Psoas muscle (tissue), 8 donors: ENCODE data around the gene CPA4. TPM values are rescaled to one million over a fixed set of nuclear protein-coding genes. Genes with fewer than 3 reads are reported as not detected.

ENCODE experiments used
- ATAC-seq, 4 donors: fragments of 200-7000 bp; cut with Tn5 transposase; one replicate each; pipeline ENCODE4 v1.9.1; 2020; ENCODE audit warnings: moderate library complexity in 3 of 4, mild to moderate bottlenecking in 2 of 4
- DNase-seq, 2 donors: peaks; one replicate each; pipeline ENCODE4 v3.0.0-alpha.2; 2020
- H3K27ac ChIP-seq: fragments of 200-600 bp; one replicate; pipeline ENCODE4 v1.8.0; 2022
- H3K27me3 ChIP-seq, 3 donors: fragments of 200-600 bp in 1 of 3; one replicate each; pipeline versions ENCODE4 v1.6.1 to v1.8.0; 2013 to 2022; ENCODE audit warnings: low read length in 2 of 3, mild to moderate bottlenecking in 2 of 3, moderate library complexity in 1 of 3; ENCODE audit not compliant: insufficient read depth in 3 of 3
- H3K36me3 ChIP-seq, 2 donors: fragments of 200-600 bp in 1 of 2; one replicate each; pipeline versions ENCODE4 v1.6.1 to v1.8.0; 2013 to 2022; ENCODE audit warnings: low read depth in 1 of 2, mild to moderate bottlenecking in 1 of 2, moderate library complexity in 1 of 2; ENCODE audit not compliant: insufficient read depth in 1 of 2
- H3K4me1 ChIP-seq: fragments of 200-600 bp; one replicate; pipeline ENCODE4 v1.8.0; 2022
- H3K4me3 ChIP-seq: fragments of 200-600 bp; one replicate; pipeline ENCODE4 v1.8.0; 2022; ENCODE audit warnings: mild to moderate bottlenecking
- H3K9me3 ChIP-seq: fragments of 200-600 bp; one replicate; pipeline ENCODE4 v1.8.0; 2022
- CTCF ChIP-seq: fragments of 200-600 bp; IDR thresholded peaks from one replicate; pipeline ENCODE4 v1.8.0; 2022; ENCODE audit warnings: antibody characterized with exemption
- WGBS, 3 donors: extraction: QIAGEN DNeasy Blood & Tissue Kit; methylation state at CpG; one replicate each; pipeline versions ENCODE4 v1.1.6 to v1.1.7; 2013; 5-methylcytosine and 5-hydroxymethylcytosine counted together
- intact Hi-C, 2 donors: fragments of 100-400 bp; cut with DNase I; formaldehyde crosslinking; loops; one replicate each; pipeline versions ENCODE4 v1.11.0 to v1.14.2; 2022
- polyA plus RNA-seq, 3 donors: library from polyadenylated mRNA; stranded (reverse); fragments of 200-250 nt; gene quantifications; one replicate each; pipeline ENCODE4 v1.2.3, GENCODE V29; 2013
- total RNA-seq, 4 donors: library from RNA; stranded (reverse); fragmentation: NEBNext Ultra II Directional in 2 of 4; extraction: Animal tissue kit (Norgen Biotek cat#: 25700) in 2 of 4; gene quantifications; one replicate each; pipeline versions ENCODE4 v1.2.1 to v1.2.4, GENCODE V29; 2021 to 2023
- donor health status: healthy with polysubstance abuse.
- donor health status: DM: no; HTN: no; CAD: no; lungs with moderate emphysema.
- donor health status: Bipolar disorder and iron deficiency.
- donor health status: healthy.
- donor health status: DM: yes; HTN: yes; CAD: no.
- donor health status: DM: no; HTN: no; CAD: no.
- donor health status: DM: no; HTN: no; CAD: no.
- donor health status: DM: yes; HTN: yes; CAD: no.

CPA4 gene
- total and polyA plus RNA-seq, 7 donors = 0.09 to 2.5 (median 0.68) TPM

- intact Hi-C loops = no loop called here
- 51 to 70% (median 55%) methylated on average over 10 of the region's 10 CpGs for WGBS, 3 donors
- Histone ChIP-seq H3K9me3 (peaks cover 8% of the 10 kb centered on the region), H3K27ac (no peak overlapping the region), H3K27me3 (peaks cover 0 to 5% (median 2%) of the 10 kb centered on the region in 3 donors), H3K4me3 (no peak overlapping the region), H3K4me1 (no peaks in the 10 kb centered on the region), H3K36me3 (no peaks in the 10 kb centered on the region)
- ATAC-seq (no peak), DNase-seq (no peak)
- no peak for TF ChIP-seq CTCF
Measured at GRCh38 chr7:130346177-130346905, 53.4 kb downstream of the CPA4 start.

GRCh38 chr7:130346941-130347340, 54.0 kb downstream of the CPA4 start:
- Histone ChIP-seq H3K36me3 (no peaks in the 10 kb centered on the region), H3K27ac (no peak overlapping the region), H3K4me3 (no peak overlapping the region), H3K9me3 (peaks cover 4% of the 10 kb centered on the region), H3K4me1 (no peaks in the 10 kb centered on the region), H3K27me3 (peaks cover 0 to 7% (median 2%) of the 10 kb centered on the region in 3 donors)
- intact Hi-C loops = no loop called here
- ATAC-seq (no peak), DNase-seq (no peak)
- TF ChIP-seq CTCF = no peak
- WGBS, 3 donors = 81 to 88% (median 87%) methylated on average over 12 of the region's 12 CpGs

GRCh38 chr7:130349911-130350782, 57.2 kb downstream of the CPA4 start:
- no peak for TF ChIP-seq CTCF
- Histone ChIP-seq H3K4me3 (no peak overlapping the region), H3K27ac (peak overlapping the region; percentile 23), H3K4me1 (no peaks in the 10 kb centered on the region), H3K9me3 (no peaks in the 10 kb centered on the region), H3K36me3 (no peaks in the 10 kb centered on the region), H3K27me3 (peaks cover 0 to 19% (median 2%) of the 10 kb centered on the region in 3 donors)
- DNase-seq = no peak
- 59 to 65% (median 62%) methylated on average over 15 to 16 of the region's 16 CpGs for WGBS, 3 donors
- peak in 1 of 4 donors; percentile 22 for ATAC-seq
- intact Hi-C loops = loop anchor here in 1 of 2 donors (10.0 kb wide), 1 partner anchor 75 kb away; no protein-coding TSS in a partner anchor

- no peak for DNase-seq
- H3K4me1 ChIP-seq = no peaks in the 10 kb centered on the region
- H3K4me3 ChIP-seq = no peak overlapping the region
- no peaks in the 10 kb centered on the region for H3K9me3 ChIP-seq
- peak overlapping the region; percentile 23 for H3K27ac ChIP-seq
- TF ChIP-seq CTCF = no peak
- WGBS, 3 donors = 23 to 31% (median 24%) methylated on average over 20 of the region's 20 CpGs
- no peaks in the 10 kb centered on the region for H3K36me3 ChIP-seq
- ATAC-seq = peak in 2 of 4 donors; percentile 14 to 23
- peaks cover 0 to 19% (median 2%) of the 10 kb centered on the region in 3 donors for H3K27me3 ChIP-seq
- intact Hi-C loops = loop anchor here in 1 of 2 donors (10.0 kb wide), 1 partner anchor 76 kb away; no protein-coding TSS in a partner anchor
Measured at GRCh38 chr7:130350945-130351790, 58.2 kb downstream of the CPA4 start.
